GM18526 (cell line): ENCODE measurements around the gene RASL11B.

Experiments
- POLR2A ChIP-seq: IDR thresholded peaks from 3 replicates; pipeline ENCODE4 v1.6.1; 2011; ENCODE audit not compliant: insufficient read length; ENCODE audit errors: extremely low read depth

The RASL11B gene

GRCh38 chr4:52840531-52841370 is 21.4 kb upstream of the RASL11B start:
- TF ChIP-seq POLR2A, result no peak

- no peak for TF ChIP-seq POLR2A
These were observed 20.2 kb upstream of the RASL11B start for GRCh38 chr4:52841682-52842456.

- TF ChIP-seq POLR2A, result no peak
These were observed 19.3 kb upstream of the RASL11B start for GRCh38 chr4:52842792-52843191.

- TF ChIP-seq POLR2A, result no peak
These were observed 18.8 kb upstream of the RASL11B start for GRCh38 chr4:52843351-52843750.

- no peak for TF ChIP-seq POLR2A
These were observed 18.2 kb upstream of the RASL11B start for GRCh38 chr4:52843958-52844357.

- no peak for TF ChIP-seq POLR2A
These were observed 17.5 kb upstream of the RASL11B start for GRCh38 chr4:52844596-52844995.

- TF ChIP-seq POLR2A, result no peak
These were observed 15.6 kb upstream of the RASL11B start for GRCh38 chr4:52846502-52846901.

GRCh38 chr4:52848254-52848653 is 13.9 kb upstream of the RASL11B start:
- no peak for TF ChIP-seq POLR2A

GRCh38 chr4:52850406-52851124 is 11.6 kb upstream of the RASL11B start:
- TF ChIP-seq POLR2A, result no peak

GRCh38 chr4:52852041-52852440 is 10.1 kb upstream of the RASL11B start:
- TF ChIP-seq POLR2A, result no peak

- no peak for TF ChIP-seq POLR2A
These were observed 9.4 kb upstream of the RASL11B start for GRCh38 chr4:52852711-52853110.

- no peak for TF ChIP-seq POLR2A
These were observed 8.8 kb upstream of the RASL11B start for GRCh38 chr4:52853351-52853750.

- no peak for TF ChIP-seq POLR2A
These were observed 5.3 kb upstream of the RASL11B start for GRCh38 chr4:52856801-52857200.

- TF ChIP-seq POLR2A, result no peak
These were observed 1.8 kb upstream of the RASL11B start for GRCh38 chr4:52860361-52860760.

- TF ChIP-seq POLR2A, result no peak
These were observed 820 bp upstream of the RASL11B start for GRCh38 chr4:52861171-52861823.
